CD4-positive, alpha-beta T cell treated with Interleukin-4 for 1 hour (primary cell): Measurements from ENCODE around the gene DEFB128.

Experiments
- DNase-seq, 2 donors: peaks; one replicate each; pipeline ENCODE4 v3.0.0-alpha.2; 2020 to 2022

Gene DEFB128

DNA sequence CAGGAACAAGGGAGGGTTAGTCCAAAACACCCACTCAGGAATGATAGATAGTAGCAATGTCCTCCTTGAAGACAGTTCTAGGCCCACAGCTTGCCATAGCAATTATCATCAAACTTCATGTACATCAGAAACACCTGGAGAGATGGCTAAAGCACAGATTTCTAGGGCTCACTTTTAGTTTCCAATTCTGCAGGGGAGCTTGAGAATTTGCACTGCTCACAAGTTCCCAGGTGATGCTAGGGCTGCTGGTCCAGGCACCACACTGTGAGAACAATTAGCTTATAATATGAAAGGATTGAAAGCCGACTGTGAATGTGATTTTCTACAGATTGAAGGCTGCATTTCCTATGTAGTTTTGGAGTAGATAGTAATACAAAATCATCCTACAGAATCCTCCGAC, 43.6 kb downstream of the DEFB128 start:
- DNase-seq = no peak

DNA sequence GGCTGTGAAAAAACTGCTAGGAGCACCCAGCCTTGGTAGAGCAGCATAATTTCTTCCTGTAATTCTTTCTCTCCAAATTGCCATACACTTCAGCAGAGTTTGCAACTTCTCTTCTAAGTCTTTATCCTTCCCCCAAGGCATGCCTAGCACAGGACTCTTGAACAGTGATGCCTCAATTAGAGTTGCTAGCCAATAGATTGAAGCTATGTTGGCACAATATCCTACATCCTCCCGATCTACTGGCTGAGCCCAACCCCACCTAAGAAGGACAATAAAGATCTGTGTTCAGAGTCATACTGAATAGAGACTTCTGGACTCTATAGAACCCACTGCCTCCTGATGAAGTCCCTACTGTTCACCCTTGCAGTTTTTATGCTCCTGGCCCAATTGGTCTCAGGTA, 47.2 kb downstream of the DEFB128 start, which contains the start of gene DEFB126:
Gene DEFB126 (plus strand): TSS at position 301 of the 400 bp plus-strand sequence. CDS start 39 bp downstream, at position 340.
- DNase-seq = no peak
